Activated CD8-positive, alpha-beta memory T cell treated with anti-CD3 and anti-CD28 coated beads for 48 hours (primary cell): ENCODE measurements around the gene ZNF609.

Source experiments
- DNase-seq, 3 experiments: peaks; one replicate each; pipeline ENCODE4 v3.0.0-alpha.2; 2020; ENCODE audit warnings: low read depth in 2 of 3, low spot score in 2 of 3

ZNF609 gene

DNA sequence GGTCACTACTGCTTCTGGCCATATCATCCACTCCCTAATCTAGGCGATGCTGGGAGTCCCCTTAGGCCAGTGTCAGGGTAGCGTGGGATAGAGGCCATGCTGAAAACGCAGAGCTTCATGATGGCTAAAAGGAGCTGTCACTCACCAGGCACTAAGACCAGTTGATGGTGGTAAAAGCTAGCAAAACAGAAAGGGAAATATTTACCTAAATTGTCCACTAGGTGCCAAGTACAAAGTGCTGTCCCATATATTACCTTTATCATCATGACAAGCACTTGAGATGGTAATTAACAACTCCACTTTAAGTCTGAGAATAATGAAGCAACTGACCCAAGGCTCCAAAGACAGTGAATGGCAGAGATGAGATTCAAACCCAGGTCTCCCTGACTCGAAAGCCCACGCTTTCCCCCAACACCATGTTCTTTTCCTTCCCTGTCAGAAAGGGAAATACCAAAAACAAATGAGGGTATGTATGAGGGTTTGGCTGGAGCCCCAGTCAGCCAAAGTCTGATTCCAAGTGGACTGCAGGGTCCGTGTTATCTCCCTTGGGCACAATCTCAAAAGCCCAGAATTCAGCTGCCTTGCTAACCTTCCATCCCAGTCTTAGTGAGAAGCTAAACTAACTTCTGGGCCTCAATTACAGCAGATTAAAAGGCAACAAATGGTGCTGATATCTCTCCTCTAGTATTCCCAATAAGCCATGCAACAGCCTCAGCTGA is 230.4 kb downstream of the ZNF609 start:
- no peak for DNase-seq

DNA sequence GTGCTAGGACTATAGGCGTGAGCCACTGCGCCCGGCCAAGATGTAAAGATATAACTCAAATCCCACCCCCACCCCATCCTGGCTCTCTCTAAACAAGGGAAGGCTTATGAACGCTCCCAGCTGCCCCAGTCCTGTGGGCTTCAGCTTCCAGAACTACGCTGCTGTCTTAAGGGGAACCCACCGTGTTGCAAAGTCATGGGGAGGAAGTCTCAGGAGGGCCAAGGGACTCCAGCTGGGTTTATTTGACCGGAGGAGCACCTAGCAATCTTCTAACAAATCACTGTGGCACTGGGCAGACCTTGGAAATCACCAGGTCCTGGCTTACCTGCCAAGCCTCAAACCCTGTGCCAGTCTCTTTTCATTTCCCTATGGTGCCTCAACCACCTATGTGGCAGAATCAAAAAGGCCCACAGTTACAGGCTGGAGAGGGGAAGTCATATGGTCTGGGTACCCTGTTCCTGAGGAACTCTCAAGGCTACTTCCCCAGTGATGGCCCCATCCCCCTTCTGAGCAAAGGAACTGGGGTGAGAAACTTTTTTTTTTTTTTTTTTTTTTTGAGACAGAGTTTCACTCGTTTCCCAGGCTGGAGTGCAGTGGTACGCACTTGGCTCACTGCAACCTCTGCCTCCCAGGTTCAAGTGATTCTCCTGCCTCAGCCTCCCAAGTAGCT is 231.7 kb downstream of the ZNF609 start:
- no peak for DNase-seq

DNA sequence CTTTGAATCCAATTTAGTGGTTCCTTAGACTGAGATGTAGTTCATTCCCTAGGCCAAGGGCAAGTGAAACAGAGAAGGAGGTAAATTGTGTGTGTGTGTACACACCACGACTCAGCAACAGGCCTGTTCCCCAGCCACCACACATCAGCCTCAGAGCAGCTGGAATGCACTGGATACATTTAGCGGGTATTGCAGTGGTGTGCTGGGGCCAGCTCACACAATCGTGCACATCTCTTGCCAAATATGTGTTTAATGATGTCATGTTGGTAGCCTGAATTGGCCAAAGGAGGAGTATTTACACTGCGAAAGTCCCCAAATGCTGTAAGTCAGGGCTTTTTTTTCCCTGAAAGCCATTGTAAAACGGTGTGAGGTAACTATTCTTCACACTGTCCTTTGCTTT is 232.8 kb downstream of the ZNF609 start:
- DNase-seq: no peak

DNA sequence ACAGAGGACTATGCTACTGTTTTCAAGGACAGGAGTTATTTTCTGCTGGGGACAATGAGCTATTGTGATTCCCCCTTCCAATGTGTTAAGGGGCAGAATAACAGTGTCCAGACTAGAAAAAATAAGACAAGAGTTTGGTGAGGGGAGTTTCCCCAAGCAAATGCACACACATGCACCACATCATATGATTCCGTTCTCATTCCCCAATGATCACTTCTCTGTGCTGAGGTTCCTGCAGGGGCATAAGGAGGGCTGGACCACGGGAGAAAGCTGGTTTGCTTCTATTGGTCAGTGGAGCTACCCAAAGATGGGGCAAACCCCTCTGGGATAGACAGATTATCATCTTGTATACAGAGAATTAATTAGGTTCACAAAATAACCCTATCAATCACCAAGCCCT is 234.4 kb downstream of the ZNF609 start:
- no peak for DNase-seq

DNA sequence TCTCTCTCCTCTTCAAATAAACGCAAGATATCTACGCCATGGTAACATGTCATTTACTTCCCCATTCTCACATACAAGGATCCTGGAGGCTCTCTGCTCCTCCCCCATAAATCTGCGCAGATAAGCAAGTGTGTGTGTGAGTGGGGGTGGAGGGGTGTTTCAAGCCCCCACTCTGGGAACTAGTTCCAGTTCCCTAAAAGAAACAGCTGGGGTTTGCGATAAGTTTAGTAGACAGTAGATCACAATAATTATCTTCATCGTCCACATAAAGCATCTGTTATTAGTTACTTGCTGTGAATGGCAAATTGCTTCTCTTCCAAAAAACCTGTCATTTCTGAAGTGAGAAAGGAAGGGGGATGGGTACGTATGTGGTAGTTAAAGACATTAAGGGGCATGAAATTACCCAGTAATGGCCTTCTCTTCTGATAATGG is 235.2 kb downstream of the ZNF609 start:
- no peak for DNase-seq

DNA sequence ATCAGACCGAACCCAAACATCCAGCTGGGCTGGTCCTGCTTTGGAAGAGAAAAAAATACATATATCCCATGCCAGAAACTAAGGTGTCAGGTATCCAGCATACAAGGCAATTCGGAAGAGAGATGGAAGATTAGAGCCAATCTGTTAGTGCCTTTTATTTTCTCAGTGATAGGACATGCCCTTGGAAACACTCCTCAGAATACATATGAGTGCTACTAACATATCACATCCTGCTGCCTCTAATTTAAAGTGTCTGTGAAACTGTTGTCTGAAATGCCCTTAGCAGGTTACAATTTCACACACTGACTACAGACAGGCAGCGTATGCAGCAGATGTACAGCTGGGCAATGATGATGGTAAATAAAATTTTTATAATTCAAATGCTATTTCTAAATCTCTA is 236.1 kb downstream of the ZNF609 start:
- no peak for DNase-seq

DNA sequence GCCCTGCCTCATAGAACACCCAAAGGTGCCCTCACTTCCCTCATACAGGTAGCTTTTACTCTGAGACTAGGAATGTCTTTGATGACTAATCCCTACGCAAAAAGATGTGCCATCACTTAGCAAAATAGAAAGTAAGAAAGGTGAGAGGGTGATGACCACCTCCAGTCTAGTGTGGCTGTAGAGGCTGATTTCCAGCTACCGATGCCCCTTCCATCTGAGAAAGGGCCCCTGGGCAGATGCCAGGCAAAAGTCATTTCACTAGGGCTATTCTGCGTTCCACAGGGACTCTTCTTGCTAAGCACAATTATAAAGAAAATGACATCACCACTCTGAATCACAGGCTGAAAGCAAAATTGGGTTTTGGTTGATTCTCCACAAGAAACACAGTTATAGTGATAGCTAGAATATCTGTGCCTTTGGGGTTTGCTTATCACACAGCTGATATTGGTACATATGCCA is 237.6 kb downstream of the ZNF609 start:
- DNase-seq: no peak

DNA sequence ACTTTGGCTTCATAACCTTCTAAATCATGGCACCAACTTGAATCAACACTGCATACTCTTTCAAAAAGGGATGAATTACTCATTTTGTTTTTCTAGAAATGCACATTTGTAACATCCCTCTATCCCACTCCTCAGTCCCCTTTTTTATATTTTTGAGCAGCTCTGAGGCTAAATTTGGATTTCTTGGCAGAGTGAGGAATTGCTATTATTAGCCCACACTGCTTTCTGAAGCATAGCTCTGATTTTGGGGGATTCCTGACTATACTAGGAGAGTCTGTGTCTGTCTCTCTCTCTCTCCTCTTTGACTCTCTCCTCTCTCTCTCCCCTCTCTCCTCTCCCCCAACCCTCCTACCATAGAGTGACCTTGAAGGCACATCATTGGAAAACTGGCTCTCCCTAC is 238.4 kb downstream of the ZNF609 start:
- no peak for DNase-seq

DNA sequence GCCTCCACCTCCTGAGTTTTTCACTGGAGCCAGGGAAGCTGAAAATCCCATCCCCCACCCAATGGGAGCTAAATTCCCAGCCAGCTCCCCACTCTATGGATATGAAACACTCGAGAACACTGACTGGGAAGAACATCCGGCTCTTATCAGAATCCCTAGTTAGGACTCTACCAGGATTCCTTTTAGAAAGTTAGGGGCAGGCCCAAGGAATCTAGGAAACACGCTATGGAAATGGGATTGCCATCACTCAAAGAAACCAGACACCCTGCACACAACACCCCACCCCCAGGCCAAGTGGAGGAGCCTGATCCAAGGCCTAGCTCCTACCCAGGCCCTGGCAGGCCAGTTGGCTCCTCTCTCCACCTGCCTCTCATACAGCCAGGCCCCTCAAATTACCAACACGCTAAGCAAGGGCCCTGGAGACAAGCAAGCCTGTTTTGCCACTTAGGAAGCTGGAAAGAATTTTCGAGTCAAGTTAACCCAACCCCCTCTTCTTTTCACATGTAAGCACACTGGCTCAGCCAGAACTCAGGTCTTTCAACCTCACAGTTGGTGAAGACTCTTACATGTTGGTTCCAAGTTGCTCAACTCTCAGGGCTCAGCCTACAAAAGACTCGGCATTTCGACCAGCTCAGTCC is 239.5 kb downstream of the ZNF609 start:
- DNase-seq: no peak

DNA sequence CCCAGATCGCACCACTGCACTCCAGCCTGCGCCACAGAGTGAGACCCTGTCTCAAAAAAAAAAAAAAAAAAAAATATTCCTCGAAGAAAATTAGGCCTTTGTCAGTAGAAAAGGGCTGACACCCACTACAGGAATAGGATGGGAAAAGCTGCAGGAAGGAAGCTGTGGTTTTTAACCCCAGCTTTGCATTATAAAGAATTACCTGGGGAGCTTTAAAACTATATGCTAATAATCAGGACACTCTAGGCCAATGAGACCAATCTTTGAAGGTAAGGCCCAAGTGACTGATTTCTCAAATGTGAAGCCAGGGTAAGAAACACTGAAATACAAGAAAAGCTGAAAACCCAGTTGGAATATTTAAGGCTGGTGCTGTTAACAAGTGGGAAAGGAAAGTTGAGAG is 240.7 kb downstream of the ZNF609 start:
- no peak for DNase-seq

DNA sequence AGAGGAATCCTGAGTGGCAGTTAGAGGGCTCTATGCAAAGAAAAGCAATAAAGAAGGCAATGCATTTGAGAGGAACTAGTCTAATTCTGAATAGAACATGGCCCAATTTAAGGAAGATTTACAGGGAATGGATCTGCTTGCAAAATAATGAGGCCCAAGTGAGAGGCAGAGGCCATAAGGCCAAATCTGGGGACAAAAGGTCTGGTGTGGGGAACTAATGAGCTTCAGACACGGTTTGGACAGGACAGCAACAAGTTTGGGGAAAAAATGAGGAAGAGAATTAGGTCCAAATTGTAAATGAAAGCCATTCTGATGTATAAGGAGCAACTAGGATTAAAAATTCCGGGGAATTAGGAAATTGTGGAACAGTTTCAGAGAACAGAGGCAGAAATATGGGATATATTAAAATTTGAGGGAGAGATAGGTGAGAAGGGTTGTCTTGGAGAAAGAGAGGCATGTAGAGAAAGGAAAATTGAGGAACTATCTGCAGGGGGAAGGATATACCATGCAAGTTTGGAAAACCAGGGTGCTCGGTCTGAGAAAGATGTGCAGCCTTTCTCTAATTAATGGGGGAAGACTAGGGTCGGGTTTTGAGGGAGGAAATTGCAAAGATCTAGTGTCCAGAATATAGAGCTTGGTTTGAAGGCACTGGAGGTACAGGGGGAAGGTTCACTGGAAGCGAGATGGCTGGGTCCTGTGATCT is 241.3 kb downstream of the ZNF609 start:
- no peak for DNase-seq

DNA sequence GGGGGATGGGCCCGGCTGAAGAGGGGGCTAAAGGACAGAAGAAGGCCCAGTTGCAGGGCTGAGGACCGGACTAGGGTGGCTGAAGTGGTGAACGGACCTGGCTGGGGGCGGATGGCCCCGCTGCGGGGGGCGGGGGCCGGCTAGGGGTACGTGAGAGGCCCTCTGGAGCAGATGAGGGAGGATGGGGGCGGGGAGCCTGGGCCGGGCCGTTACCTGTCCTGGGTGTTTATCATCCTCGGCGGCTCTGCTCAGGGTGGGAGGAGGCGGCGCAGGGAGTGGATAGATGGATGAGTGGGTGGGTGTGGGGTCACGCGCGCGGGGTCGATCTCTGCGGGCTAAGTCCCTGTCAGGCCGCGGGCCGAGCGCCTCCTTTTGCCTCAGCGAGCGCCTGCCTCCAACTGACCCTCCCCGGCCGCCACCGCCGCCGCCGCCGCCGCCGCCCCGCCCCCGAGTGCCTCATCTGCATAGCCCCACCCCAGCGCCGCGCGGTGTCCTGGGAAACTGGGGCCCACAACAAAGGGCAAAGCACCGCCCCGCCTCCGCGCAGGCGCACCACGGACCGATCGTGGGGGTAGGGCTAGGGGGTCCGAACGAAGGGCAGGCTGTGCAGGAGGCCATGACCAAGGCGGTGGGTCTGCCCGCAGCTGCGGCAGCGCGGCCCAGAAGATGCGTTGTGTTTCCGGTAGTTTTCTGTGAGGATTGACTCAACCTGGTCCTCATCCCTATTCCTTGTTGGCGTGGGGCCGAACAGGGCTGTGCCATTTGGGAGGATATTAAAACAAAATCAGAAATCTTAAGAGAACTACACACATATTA is 242.6 kb downstream of the ZNF609 start:
- DNase-seq: peak; percentile 88 to 97 (median 96)

DNA sequence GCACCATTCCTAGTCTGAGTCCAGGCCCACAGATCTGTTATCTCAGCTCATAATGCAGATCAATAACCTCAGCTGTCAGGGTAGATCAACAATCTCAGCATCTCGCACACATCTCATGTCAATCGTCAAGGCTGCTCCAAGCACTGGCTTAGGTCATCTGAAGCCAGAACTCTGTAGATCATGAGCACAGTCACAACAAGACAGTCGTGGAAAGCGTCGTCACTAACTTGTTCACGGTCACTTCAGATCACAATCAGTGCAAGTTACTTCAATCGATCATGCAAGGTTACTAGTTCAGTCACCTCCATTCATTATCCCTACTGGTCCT is 243.2 kb downstream of the ZNF609 start:
- DNase-seq: no peak

DNA sequence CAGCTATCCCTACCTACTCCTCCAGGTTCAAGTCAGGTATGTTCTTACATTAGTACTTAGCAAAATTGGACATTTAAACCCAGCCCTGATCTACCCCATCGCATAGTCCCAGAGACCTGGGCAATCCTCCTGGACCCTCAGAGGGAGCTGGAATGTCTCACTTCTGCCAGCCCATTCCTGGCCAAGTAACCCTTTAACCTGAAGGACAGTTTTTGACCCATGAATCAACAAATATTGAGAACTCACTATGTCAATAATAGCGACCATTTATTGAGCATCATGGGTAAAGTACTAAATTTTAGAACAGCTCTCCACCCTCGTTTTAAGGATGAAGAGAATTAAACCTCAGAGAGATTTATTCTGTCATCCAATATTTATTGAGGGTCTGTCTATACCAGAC is 244.6 kb downstream of the ZNF609 start:
- no peak for DNase-seq

DNA sequence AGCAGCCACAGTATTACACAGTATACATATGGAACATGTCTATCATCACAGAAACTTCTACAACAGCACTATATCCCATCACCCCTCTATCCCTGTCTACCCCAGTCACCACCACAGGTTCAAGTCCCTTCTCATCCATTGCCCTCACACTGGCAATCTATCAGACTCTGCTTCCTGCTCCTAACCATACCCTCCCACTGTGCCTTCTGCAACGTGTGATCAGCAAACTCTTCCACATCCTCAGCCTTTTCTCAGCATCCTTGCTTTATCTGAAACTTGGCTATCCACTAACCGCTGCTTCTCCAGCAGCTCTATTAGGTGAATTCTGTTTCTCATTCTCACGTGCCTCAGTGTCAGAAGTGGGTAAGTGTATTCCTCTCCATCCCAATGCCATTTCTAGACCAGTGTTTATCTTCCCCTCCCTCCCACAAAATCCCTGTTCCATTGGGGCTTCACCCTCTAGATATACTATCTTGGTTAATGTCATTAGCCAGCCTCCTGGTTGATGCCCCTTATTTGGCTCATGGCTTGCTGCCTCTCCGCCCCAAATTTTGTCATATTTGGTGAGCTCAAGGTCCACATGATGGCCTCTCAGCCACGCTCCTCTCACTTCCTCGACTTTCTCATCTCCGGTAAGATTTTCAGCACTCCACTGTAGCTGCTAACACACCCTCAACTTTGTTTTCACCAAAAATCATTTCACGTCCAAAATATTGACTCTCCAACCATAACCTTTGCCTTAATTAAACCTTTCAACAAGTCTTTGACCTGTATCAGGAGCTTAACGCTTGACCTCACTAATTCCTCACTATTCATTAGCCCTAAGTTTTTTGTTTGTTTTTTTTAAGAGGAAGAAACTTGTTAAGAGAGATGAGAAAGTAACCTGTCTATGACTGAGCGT is 245.9 kb downstream of the ZNF609 start:
- no peak for DNase-seq

DNA sequence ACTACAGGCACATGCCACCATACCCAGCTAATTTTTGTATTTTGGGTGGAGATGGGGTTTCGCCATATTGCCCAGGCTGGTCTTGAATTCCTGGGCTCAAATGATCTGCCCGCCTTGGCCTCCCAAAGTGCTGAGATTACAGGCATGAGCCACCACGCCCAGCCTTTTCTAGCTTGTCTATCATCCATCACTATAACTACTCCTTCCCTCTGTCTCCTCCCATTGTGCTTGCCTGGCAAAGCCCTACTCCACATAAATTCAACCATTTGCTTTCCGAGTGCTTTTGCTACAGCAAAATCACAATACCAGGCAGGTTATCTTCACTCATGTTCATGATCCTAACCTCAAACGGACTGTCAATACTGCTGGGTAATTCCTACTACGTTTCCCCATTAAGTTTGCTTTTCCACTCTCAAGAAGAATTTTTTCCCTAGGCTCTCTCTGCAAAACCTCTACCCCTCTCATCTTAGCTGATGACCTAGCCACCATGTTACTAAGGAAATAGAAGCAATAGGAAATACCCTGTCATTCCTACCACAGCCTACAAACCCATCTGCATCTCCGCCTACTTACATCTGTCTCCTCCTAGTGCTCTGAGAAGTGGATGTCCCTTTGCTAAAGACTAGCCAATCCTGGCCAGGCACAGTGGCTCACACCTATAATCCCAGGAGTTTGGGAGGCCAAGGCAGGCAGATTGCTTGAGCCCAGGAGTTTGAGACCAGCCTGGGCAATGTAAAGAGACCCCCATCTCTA is 250.5 kb downstream of the ZNF609 start:
- no peak for DNase-seq

DNA sequence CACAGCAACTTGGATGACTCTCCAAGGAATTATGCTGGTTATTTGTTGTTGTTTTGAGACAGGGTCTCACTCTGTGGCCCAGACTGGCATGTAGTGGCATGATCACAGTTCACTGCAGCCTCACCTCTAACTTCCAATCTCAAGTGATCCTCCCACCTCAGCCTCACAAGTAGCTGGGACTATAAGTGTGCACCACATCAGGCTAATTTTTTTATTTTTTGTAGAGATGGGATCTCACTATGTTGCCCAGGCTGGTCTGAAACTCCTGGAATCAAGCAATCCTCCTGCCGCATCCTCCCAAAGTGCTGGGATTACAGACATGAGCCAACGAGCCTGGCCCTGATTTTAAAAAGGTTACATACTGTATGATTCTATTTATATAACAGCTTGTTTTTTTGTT is 252.0 kb downstream of the ZNF609 start:
- DNase-seq: no peak

DNA sequence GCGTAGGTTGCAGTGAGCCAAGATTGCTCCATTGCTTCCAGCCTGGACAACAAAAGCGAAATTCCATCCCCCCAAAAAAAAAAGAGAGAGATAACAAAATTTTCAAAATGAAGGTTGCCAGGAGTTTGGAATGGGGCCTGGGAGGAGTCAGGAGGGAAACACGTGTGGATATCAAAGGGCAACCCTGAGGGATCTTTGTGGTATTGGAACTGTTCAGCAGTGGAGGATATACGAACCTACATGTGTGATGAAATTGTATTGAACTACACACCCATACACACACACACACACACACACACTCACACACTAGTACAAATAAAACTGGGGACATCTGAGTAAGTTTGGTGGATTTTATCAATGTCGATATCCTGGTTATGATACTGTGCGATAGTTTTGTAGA is 253.2 kb downstream of the ZNF609 start:
- DNase-seq: no peak

DNA sequence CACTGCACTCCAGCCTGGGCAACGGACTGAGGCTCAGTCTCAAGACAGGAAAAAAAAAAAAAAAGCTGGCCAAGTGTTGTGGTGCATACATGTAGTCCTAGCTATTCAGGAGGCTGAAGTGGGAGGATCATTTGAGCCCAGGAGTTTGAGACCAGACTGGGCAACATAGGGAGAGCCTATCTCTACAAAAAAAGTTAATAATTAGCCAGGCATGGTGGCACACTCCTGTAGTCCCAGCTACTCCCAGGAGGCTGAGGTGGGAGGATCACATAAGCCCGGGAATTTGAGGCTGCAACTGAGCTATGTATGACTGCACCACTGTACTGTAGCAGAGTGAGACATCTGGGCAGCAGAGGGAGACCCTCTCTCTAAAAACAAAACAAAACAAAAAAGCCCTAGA is 256.1 kb downstream of the ZNF609 start:
- no peak for DNase-seq
